ENCODE measurements around the gene TOX3. TPM values are rescaled to one million over a fixed set of nuclear protein-coding genes. Genes with fewer than 3 reads are reported as not detected.

Gene TOX3
- total RNA-seq, 1 donor from 2014 or later = under 0.01 TPM

GRCh38 chr16:52418201-52418600 lies 128.7 kb downstream of the TOX3 start:
- Histone ChIP-seq H3K27me3 (ENCODE audit: control insufficient read depth, insufficient read depth, low read length) (no peaks in the 10 kb centered on the region), H3K36me3 (ENCODE audit: control insufficient read depth, insufficient read depth, low read length) (no peaks in the 10 kb centered on the region), H3K4me3 (ENCODE audit: low read depth, low read length) (no peak overlapping the region)
- DNase-seq (ENCODE audit: low read depth) (no peak), FAIRE-seq (no peak)
- no peak for TF ChIP-seq CTCF (IDR thresholded peaks at IDR 0.05; ENCODE audit: insufficient read depth, low read length, severe bottlenecking)

GRCh38 chr16:52416888-52417287 lies 130.1 kb downstream of the TOX3 start:
- no peak for TF ChIP-seq CTCF (IDR thresholded peaks at IDR 0.05; ENCODE audit: insufficient read depth, low read length, severe bottlenecking)
- no peak for FAIRE-seq
- Histone ChIP-seq H3K4me3 (ENCODE audit: low read depth, low read length) (no peak overlapping the region), H3K36me3 (ENCODE audit: control insufficient read depth, insufficient read depth, low read length) (no peaks in the 10 kb centered on the region), H3K27me3 (ENCODE audit: control insufficient read depth, insufficient read depth, low read length) (no peaks in the 10 kb centered on the region)
- no peak for DNase-seq (ENCODE audit: low read depth)

DNA sequence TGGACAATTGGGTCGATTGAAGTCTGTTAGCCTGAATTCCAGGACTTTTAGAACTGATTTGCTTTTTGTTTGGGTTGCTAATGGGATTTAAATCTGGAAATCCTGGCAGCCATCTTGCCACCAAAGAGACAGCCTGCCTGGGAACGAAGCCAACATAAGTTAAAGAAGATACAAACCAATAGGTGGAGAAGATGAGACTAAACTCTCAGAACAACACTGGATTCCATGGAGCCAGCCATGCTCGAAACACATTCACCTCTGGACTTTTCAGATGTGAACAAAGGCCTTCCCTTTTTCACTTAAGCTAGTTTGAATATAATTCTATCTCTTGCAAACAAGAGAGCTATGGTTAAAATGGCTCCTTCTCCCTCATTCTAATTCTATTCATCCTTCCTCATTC lies 135.9 kb downstream of the TOX3 start:
- Histone ChIP-seq H3K27me3 (ENCODE audit: control insufficient read depth, insufficient read depth, low read length) (no peaks in the 10 kb centered on the region), H3K36me3 (ENCODE audit: control insufficient read depth, insufficient read depth, low read length) (no peaks in the 10 kb centered on the region), H3K4me3 (ENCODE audit: low read depth, low read length) (no peak overlapping the region)
- DNase-seq (ENCODE audit: low read depth) (no peak), FAIRE-seq (no peak)
- no peak for TF ChIP-seq CTCF (IDR thresholded peaks at IDR 0.05; ENCODE audit: insufficient read depth, low read length, severe bottlenecking)

DNA sequence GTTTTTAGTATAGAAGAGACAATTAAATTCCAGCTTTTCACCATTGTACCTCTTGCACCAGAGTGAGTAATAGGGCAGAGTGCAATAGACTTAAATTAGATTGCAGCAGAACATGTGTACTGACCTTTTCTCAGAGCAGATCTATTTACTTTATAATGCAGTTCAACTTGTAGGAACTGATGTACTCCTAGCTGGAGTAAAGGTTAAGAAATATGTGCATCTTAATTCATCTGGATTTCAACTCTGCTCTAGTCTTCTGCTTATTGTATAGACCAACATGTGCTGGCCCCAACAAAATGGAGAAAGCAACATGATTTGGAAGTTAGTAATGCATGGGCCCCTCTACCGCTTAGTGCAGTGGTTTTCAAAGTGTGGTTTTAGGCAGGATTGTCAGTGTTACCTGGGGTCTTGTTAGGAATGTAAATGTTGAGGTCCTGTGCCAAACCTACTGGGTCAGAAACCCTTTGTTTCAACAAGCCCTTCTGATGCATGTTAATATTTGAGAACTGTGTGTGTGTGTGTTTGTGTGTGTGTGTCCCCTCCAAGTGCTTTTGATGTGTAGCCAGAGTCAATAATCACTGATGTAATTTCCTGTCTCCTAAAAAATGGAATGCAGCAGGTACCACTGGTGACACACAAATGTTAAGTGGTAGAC lies 138.6 kb downstream of the TOX3 start:
- FAIRE-seq = no peak
- peak; percentile 50 for DNase-seq (ENCODE audit: low read depth)
- TF ChIP-seq CTCF (IDR thresholded peaks at IDR 0.05; ENCODE audit: insufficient read depth, low read length, severe bottlenecking) = no peak
- Histone ChIP-seq H3K4me3 (ENCODE audit: low read depth, low read length) (no peak overlapping the region), H3K36me3 (ENCODE audit: control insufficient read depth, insufficient read depth, low read length) (no peaks in the 10 kb centered on the region), H3K27me3 (ENCODE audit: control insufficient read depth, insufficient read depth, low read length) (no peaks in the 10 kb centered on the region)

- no peaks in the 10 kb centered on the region for H3K36me3 ChIP-seq (ENCODE audit: control insufficient read depth, insufficient read depth, low read length)
- H3K4me3 ChIP-seq (ENCODE audit: low read depth, low read length) = no peak overlapping the region
- H3K27me3 ChIP-seq (ENCODE audit: control insufficient read depth, insufficient read depth, low read length) = no peaks in the 10 kb centered on the region
- no peak for TF ChIP-seq CTCF (IDR thresholded peaks at IDR 0.05; ENCODE audit: insufficient read depth, low read length, severe bottlenecking)
- FAIRE-seq = no peak
- DNase-seq (ENCODE audit: low read depth) = peak; percentile 60
Measured at GRCh38 chr16:52407778-52408177, 139.2 kb downstream of the TOX3 start.

DNA sequence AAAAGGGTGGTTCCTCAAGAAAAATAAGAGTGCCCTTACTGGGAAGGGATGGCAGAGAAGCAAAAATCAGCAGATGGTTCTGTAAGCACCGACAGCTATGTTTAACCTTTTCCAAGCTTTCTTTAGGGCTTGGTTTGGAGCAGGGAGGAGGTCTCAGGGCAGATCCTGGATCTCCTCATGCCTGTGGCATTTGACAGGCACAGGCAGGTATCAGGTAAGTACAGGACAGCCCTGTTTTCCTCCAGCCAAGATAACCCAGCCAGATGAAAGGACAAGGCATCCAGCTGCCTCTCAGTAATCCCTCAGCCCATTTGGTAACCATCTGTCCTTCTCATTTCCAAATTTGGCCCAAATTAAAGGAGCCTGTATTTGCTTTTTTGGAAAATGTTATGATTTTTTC lies 141.5 kb downstream of the TOX3 start:
- H3K4me3 ChIP-seq (ENCODE audit: low read depth, low read length) = no peak overlapping the region
- DNase-seq (ENCODE audit: low read depth) (peak; percentile 74), FAIRE-seq (no peak)
- no peaks in the 10 kb centered on the region for H3K27me3 ChIP-seq (ENCODE audit: control insufficient read depth, insufficient read depth, low read length)
- no peak for TF ChIP-seq CTCF (IDR thresholded peaks at IDR 0.05; ENCODE audit: insufficient read depth, low read length, severe bottlenecking)
- H3K36me3 ChIP-seq (ENCODE audit: control insufficient read depth, insufficient read depth, low read length) = no peaks in the 10 kb centered on the region
